Smooth muscle cell (in vitro differentiated cells): ENCODE results near the gene ENOX1. TPM values are rescaled to one million over a fixed set of nuclear protein-coding genes. Genes with fewer than 3 reads are reported as not detected.

Source experiments
- DNase-seq: peaks from one replicate; lab custom pipeline; 2025; ENCODE audit not compliant: unreplicated experiment; lab: John Stamatoyannopoulos, UW
- H2AFZ ChIP-seq: fragments of 200-600 bp; sonication (generic); 2 replicates; pipeline ENCODE4 v1.6.0; 2016; ENCODE audit warnings: antibody characterized with exemption, low read depth, mild to moderate bottlenecking
- H3F3A ChIP-seq: fragments of 200-600 bp; sonication (generic); 2 replicates; pipeline ENCODE4 v1.6.0; 2017; ENCODE audit warnings: antibody characterized with exemption, low read depth
- H3K27ac ChIP-seq: fragments of 200-600 bp; sonication (generic); 2 replicates; pipeline ENCODE4 v1.5.1; 2016; ENCODE audit warnings: low read depth, mild to moderate bottlenecking
- H3K27me3 ChIP-seq: fragments of 200-600 bp; sonication (generic); 2 replicates; pipeline ENCODE4 v1.6.1; 2016; ENCODE audit warnings: low read depth, mild to moderate bottlenecking
- H3K36me3 ChIP-seq: fragments of 200-600 bp; sonication (generic); 2 replicates; pipeline ENCODE4 v1.5.1; 2016; ENCODE audit warnings: low read depth
- H3K4me1 ChIP-seq: fragments of 200-600 bp; sonication (generic); 2 replicates; pipeline ENCODE4 v1.5.1; 2016; ENCODE audit warnings: low read depth
- H3K4me2 ChIP-seq: fragments of 200-600 bp; sonication (generic); 2 replicates; pipeline ENCODE4 v1.6.0; 2016; ENCODE audit warnings: mild to moderate bottlenecking
- H3K4me3 ChIP-seq: fragments of 200-600 bp; sonication (generic); 2 replicates; pipeline ENCODE4 v1.5.1; 2016; ENCODE audit warnings: mild to moderate bottlenecking
- H3K79me2 ChIP-seq: fragments of 200-600 bp; sonication (generic); 2 replicates; pipeline ENCODE4 v1.6.0; 2016; ENCODE audit warnings: low read depth, mild to moderate bottlenecking
- H3K9ac ChIP-seq: fragments of 200-600 bp; sonication (generic); 2 replicates; pipeline ENCODE4 v1.6.0; 2016; ENCODE audit warnings: low read depth
- H3K9me3 ChIP-seq: fragments of 200-600 bp; sonication (generic); replicated peaks from 2 replicates; pipeline ENCODE4 v1.5.1; 2016; ENCODE audit warnings: low read depth
- H4K20me1 ChIP-seq: fragments of 200-600 bp; sonication (generic); 2 replicates; pipeline ENCODE4 v1.6.0; 2016; ENCODE audit warnings: low read depth
- CTCF ChIP-seq: fragments of 200-600 bp; sonication (generic); IDR thresholded peaks from 2 replicates; pipeline ENCODE4 v1.5.1; 2017; ENCODE audit warnings: borderline replicate concordance, mild to moderate bottlenecking, antibody characterized with exemption; ENCODE audit not compliant: insufficient read depth, poor library complexity, severe bottlenecking
- WGBS: methylation state at CpG from one replicate; pipeline ENCODE4 v1.1.7; 2016; ENCODE audit warnings: low lambda C conversion rate; 5-methylcytosine and 5-hydroxymethylcytosine counted together
- polyA plus RNA-seq: library from polyadenylated mRNA; unstranded; fragments of >200 nt; fragmentation: Nextera tagmentation; extraction: Ambion mirVana; gene quantifications from 2 replicates; pipeline ENCODE4 v1.2.1, GENCODE V29; 2016
- small RNA-seq: library from RNA; depleted of rRNA; stranded (forward); fragments of <200 nt; gene quantifications from one replicate; pipeline ENCODE3, GENCODE V24; 2014
- total RNA-seq: library from RNA; depleted of rRNA; stranded (reverse); fragments of >200 nt; gene quantifications from 2 replicates; pipeline ENCODE4 v1.2.3, GENCODE V29; 2014

The ENOX1 gene
- total and polyA plus RNA-seq, 2 experiments from 2014 or later, result 1.9 to 2.6 TPM

DNA sequence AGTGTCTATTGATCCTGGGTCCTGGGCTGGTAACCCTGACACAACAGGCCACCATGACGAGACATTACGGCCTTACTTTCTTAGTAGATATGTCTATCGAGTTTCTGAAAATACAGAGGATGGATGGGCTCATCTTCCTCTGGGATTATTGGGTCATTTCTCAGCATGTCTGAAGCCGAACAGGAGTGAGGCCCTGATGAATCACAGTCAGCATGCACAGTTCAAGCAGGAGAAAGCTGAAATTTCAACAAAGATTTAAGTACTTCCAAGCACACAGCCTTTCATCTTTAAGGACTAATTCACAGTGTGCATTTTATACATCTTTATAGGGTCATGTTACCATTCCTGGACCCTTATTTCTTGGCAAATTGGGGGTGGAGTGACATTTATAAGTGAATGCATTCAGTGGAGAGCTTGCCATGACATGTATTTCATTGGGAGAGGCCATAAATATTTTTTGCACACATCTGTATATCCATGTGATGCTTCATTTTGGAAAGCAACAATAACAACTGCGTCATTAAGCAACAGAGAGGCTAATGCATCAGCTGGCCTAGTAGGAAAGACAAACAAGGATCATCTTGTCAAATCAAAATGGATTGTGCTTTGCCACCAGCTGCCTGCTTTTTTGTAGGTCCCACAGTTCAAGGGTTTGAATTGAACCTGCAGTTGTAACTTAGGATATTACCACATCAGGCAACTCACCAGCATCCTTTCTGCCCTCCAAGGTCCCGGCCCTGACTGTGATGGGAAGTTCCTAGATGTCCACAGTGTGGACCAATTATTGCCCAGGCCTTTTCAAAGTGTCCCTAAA lies 619.9 kb downstream of the ENOX1 start:
- Histone ChIP-seq H3F3A (no peaks in the 10 kb centered on the region), H3K36me3 (no peaks in the 10 kb centered on the region), H2AFZ (no peak overlapping the region), H3K4me2 (no peak overlapping the region), H3K27ac (no peak overlapping the region), H3K27me3 (no peaks in the 10 kb centered on the region), H4K20me1 (no peaks in the 10 kb centered on the region), H3K4me1 (no peaks in the 10 kb centered on the region), H3K4me3 (no peak overlapping the region), H3K9me3 (no peaks in the 10 kb centered on the region), H3K79me2 (no peaks in the 10 kb centered on the region), H3K9ac (no peak overlapping the region)
- 83% methylated on average over 6 of the region's 6 CpGs for WGBS
- DNase-seq, result no peak
- TF ChIP-seq CTCF, result no peak

Small RNA genes within 50 kb of the gene (small RNA-seq; reads per million reads assigned to genes)
- gene AL162713.1, result not detected

Other genes starting within 250 kb of the ENOX1 start
- gene CCDC122, start 92.8 kb upstream of the ENOX1 start, total RNA-seq, result 2.8 and 10.8 TPM in 2 replicates
- gene CCDC122, start 92.8 kb upstream of the ENOX1 start, polyA plus RNA-seq, result 3.8 and 8.1 TPM in 2 replicates
- 6.8 and 8.7 TPM in 2 replicates for gene LACC1, start 92.9 kb upstream of the ENOX1 start, total RNA-seq
- gene LACC1, start 92.9 kb upstream of the ENOX1 start, polyA plus RNA-seq, result 2.0 and 3.3 TPM in 2 replicates